ENCODE results near the gene CIRBP.
A peak's percentile ranks its signal among the peaks of the same experiment; 100 is the strongest.

DNA sequence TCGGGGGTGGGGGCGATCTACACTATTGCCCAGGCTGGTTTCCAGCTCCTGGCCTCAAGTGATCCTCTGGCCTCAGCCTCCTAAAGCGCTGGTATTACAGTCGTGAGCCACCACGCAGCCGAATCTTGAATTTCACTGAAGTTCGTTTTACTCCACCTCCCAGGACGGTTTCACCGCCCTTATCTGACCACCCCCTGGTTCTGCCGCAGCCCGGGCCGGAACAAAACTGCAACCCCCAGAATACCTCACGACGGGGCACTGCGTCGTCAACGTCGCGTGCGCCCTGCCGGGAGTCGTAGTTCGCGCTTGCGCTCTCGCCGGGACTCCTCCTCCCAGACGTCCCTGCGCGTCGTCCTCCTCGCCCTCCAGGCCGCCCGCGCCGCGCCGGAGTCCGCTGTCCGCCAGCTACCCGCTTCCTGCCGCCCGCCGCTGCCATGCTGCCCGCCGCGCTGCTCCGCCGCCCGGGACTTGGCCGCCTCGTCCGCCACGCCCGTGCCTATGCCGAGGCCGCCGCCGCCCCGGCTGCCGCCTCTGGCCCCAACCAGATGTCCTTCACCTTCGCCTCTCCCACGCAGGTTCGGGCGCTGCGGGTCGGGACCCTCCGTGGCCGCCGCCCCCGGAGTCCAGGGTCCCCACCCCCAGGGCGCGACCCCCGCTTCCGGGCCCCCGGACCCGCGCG is 27.6 kb upstream of the CIRBP start, which contains the start of gene ATP5F1D:
- TF ChIP-seq GATA3 (IDR thresholded peaks at IDR 0.05; ENCODE audit: low read depth, low read length), result no peak
- peak; percentile 37; the same call in 1 of the 2 replicates for TF ChIP-seq GATA2 (IDR thresholded peaks at IDR 0.05; ENCODE audit: low read depth, low read length)

All from SH-SY5Y (cell line).